Neural progenitor cell (in vitro differentiated cells): ENCODE data around the gene NTM.

Experiments used
- EZH2phosphoT487 ChIP-seq: fragments of 200-600 bp; sonication (generic); IDR thresholded peaks from 2 replicates; pipeline ENCODE4 v1.6.1; 2017; ENCODE audit warnings: antibody characterized with exemption
- TF ChIP-seq, protein P1 (sequence below): fragments of 200-600 bp; sonication (generic); IDR thresholded peaks from 2 replicates; pipeline ENCODE4 v1.5.1; 2017; ENCODE audit warnings: antibody characterized with exemption, mild to moderate bottlenecking

DNA sequence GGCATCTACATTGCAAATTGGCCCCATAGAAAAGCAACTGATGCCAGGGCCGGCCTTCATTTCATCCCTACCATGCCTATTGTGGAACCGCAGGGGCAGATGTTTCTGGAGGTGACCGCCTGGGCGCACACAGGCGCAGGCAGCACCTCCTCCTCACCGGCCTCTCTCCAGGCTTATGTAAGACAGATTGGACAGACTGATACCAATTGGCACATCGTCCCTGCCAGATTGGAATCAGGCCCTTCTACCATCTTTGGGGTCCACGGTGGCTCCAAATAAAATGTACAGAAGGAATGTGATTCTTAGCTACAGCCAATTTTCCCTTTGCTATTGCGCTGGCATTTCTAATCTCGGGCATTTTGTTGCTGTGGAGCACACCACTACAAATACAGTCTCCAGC, 732.6 kb downstream of the NTM start:
- TF ChIP-seq, protein P1, sequence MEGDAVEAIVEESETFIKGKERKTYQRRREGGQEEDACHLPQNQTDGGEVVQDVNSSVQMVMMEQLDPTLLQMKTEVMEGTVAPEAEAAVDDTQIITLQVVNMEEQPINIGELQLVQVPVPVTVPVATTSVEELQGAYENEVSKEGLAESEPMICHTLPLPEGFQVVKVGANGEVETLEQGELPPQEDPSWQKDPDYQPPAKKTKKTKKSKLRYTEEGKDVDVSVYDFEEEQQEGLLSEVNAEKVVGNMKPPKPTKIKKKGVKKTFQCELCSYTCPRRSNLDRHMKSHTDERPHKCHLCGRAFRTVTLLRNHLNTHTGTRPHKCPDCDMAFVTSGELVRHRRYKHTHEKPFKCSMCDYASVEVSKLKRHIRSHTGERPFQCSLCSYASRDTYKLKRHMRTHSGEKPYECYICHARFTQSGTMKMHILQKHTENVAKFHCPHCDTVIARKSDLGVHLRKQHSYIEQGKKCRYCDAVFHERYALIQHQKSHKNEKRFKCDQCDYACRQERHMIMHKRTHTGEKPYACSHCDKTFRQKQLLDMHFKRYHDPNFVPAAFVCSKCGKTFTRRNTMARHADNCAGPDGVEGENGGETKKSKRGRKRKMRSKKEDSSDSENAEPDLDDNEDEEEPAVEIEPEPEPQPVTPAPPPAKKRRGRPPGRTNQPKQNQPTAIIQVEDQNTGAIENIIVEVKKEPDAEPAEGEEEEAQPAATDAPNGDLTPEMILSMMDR = no peak
- TF ChIP-seq EZH2phosphoT487 = no peak
